GM18868 (cell line): Measurements from ENCODE around the gene STPG3.

Experiments
- ATAC-seq: cut with Tn5 transposase; IDR thresholded peaks from one replicate; pipeline ENCODE4 v1.9.1; 2021; ENCODE audit warnings: mild to moderate bottlenecking, moderate library complexity; ENCODE audit not compliant: unreplicated experiment

STPG3 gene

GRCh38 chr9:137251194-137251461 lies at the start of gene STPG3:
TSS of gene STPG3 (plus strand) at chr9:137251286. CDS start at chr9:137251287, 1 bp downstream.
- no peak for ATAC-seq

DNA sequence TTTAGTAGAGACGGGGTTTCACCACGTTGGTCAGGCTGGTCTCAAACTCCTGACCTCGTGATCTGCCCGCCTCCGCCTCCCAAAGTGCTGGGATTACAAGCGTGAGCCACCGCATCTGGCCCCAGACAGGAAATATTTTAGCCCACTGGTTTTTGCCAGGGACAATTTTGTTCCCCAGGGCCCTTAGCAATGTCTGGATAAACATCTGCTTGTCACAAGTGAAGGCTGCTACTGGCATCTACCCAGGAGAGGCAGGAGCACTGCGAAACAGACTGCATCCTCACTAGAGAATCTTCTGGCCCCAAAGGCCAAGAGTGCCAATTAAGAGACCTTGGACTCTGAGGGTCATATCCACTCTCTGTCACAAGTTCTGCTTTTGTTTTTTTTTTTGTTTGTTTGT lies 48.1 kb upstream of the STPG3 start:
- no peak for ATAC-seq

DNA sequence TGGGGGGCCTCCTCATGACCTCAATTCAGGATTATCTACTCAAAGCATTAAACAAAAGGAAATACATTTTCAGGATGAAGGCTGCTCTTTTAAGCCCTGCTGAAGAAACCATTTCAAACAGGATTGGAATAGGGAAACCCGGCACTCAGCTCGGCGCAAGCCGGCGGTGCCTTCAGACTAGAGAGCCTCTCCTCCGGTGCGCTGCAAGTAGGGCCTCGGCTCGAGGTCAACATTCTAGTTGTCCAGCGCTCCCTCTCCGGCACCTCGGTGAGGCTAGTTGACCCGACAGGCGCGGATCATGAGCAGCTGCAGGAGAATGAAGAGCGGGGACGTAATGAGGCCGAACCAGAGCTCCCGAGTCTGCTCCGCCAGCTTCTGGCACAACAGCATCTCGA lies 46.4 kb upstream of the STPG3 start:
- ATAC-seq: no peak

DNA sequence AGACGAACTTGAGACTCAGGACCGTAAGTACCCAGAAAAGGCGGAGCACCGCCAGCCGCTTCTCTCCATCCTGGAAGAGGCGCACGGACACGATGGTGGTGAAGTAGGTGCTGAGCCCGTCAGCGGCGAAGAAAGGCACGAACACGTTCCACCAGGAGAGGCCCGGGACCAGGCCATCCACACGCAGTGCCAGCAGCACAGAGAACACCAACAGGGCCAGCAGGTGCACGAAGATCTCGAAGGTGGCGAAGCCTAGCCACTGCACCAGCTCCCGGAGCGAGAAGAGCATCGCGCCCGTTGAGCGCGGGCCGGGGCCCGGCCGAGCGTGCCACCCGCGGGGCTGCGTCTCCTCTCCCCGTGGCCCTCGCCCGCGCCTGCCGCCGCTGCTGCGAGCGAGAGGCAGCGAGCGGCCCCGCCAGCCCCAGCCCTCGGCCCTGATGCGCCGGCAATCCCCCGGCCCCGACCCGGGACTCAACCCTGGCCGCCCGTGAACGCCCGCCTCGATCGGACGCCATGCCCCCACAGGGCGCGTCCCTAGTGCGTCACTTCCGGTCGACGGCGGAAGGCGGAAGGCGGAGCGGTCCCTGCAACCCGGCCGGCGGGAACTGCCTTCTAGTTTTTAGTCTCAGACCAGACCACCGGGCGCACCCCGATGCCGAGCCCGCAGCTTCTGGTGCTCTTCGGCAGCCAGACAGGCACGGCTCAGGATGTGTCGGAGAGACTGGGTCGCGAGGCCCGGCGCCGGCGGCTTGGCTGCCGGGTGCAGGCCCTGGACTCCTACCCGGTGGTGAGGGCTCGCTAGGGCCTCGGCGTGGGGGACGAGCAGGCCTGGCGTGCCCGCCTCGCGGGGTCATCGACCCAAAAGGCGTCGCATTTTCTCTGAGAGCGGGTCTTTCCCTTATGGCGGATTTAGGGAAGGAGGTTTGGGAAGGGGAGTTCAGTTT lies 45.7 kb upstream of the STPG3 start, which contains the start of the genes NDOR1 and TMEM203:
NDOR1 (plus strand) TSS at position 575 of the 944 bp plus-strand sequence; CDS start at position 653, 78 bp downstream.
TMEM203 (minus strand) TSS at position 523 of the 944 bp plus-strand sequence; CDS start at position 289, 234 bp downstream.
- ATAC-seq: peak; percentile 43

GRCh38 chr9:137206602-137207001 lies 44.5 kb upstream of the STPG3 start:
- no peak for ATAC-seq

GRCh38 chr9:137211532-137211931 lies 39.6 kb upstream of the STPG3 start:
- no peak for ATAC-seq

DNA sequence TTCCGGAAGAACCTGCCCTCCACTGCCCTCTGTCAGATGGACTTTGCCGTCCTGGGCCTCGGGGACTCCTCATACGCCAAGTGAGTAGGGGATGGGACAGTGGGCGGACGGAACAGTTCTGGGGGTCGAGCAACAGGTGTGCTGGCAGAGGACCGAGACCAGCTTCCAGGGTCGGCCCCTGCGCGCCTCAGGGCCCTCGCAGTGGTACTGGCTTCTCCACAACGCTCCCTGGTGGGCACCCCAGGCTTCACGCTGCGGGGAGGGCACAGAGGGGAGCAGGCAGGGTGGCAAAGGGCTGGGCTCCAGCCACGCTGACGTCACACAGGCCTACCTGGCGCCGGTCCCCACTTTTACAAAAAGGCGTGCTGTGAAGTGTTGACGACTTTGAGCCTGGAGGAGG lies 38.6 kb upstream of the STPG3 start:
- ATAC-seq: no peak

DNA sequence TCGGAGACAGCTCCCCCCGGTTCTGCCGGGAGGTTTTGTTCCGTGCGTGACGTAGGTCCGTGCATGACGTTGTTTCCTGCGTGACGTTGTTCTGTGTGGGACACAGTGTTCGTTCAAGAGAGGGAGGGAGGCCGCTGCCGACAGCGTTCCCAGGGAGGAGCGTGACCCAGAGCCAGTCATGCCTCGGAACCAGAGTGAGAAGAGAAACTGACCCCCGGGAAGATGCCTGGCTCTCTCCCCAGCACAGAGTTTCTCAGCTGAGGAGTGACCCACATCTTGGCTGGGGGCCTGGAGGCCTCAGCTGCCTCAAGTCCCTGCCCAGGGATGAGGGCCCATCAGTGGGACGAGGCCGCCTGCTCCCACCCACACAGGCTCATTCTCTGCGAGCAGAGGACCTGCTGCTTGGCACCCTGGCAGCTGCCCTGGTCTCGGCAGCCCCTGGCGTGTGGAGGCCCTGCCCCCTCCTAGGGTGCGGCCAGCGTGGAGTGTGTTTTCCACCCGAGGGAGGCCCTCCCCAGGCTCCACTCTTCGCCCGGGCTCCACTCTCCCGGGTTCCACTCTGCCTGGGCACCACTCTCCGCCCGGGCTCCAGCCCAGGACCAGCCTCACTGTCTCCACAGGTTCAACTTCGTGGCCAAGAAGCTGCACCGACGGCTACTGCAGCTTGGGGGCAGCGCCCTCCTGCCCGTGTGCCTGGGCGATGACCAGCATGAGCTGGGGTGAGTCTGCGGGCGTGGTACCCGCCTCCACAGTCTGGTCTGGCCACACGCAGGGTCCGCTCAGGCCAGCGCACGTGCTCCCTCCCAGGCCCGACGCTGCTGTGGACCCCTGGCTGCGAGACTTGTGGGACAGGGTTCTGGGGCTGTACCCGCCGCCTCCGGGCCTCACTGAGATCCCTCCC lies 37.7 kb upstream of the STPG3 start:
- no peak for ATAC-seq

GRCh38 chr9:137214620-137215019 lies 36.5 kb upstream of the STPG3 start:
- ATAC-seq: no peak

- no peak for ATAC-seq
Observed at GRCh38 chr9:137215196-137215986, 35.7 kb upstream of the STPG3 start.

DNA sequence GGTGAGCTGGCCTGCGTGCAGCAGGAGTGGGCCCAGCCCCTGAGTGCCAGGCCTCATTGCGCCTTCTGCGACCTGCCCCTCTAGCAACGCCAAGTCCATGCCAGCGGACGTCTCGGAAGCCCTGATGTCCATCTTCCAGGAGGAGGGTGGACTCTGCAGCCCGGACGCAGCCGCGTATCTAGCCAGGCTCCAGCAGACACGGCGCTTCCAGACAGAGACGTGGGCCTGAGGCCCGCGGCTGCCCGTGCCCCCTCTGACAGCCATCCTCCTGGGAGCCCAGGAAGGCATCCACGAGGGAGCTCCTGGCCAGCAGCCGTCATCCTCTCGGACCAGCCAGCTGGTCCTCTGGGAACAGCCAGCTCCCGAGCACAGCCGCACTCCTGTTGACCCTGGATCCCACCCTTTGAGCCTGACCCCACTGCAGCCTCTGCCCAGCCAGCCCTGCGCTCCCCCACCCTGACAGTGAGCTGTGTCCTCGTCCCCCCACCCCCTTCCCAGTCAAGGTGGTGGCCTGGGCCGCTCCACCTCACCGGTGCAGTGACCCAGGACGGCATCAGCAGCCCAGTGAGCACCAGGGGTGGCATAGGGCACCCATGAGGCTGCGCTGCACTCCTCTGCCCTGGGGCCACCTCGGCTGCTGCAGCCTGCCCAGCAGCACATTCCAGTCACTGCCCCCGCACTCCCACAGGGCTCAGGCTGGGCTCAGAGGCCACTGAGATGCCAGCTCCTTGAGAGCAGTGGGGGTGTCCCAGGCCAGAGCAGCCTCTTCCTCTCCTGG lies 34.7 kb upstream of the STPG3 start:
- no peak for ATAC-seq

DNA sequence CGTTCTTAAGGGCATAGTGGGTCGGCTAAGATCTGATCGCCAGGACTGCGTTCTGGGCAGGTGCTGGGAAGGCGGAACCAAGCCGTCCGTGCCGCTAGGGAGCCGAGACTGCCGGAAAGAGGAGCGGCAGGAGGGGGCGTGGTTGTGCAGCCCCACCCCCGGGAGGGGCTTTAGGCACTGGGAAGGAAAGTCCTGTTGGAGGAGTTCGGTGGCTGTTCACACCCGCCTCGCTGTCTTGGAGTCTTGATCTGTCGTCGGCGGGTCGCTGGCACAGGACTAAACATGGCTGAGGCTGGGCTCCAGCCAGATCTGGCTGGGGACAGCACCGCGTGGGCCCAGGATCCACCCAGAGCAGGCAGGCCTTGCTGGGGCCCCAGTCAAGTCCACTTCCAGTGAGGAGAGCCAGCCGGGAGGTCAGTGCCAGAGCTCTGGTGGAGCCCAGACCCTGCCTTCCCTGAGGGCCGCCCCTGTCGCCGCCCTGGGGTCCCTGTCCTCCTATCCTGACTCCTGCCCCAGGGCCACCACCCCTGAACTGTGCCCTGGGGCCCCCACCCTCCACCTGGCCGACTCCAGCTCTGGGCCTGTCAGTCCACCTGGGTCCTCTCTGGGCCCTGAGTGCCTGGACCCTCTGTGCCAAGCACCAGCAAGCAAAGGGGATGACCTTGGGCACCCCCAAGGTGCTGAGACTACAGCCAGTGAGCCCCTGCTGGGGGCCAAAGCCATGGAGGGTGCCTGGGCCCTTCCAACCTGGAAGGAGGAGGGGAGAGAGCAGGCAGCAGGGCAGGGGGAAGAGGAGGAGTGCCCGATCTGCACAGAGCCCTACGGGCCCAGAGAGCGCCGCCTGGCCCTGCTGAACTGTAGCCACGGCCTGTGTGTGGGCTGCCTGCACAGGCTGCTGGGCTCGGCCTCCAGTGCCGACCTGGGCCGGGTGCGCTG lies 33.5 kb upstream of the STPG3 start:
- no peak for ATAC-seq

- no peak for ATAC-seq
Observed at GRCh38 chr9:137218212-137218753, 32.8 kb upstream of the STPG3 start.

GRCh38 chr9:137218754-137219271 lies 32.3 kb upstream of the STPG3 start:
- ATAC-seq: no peak

DNA sequence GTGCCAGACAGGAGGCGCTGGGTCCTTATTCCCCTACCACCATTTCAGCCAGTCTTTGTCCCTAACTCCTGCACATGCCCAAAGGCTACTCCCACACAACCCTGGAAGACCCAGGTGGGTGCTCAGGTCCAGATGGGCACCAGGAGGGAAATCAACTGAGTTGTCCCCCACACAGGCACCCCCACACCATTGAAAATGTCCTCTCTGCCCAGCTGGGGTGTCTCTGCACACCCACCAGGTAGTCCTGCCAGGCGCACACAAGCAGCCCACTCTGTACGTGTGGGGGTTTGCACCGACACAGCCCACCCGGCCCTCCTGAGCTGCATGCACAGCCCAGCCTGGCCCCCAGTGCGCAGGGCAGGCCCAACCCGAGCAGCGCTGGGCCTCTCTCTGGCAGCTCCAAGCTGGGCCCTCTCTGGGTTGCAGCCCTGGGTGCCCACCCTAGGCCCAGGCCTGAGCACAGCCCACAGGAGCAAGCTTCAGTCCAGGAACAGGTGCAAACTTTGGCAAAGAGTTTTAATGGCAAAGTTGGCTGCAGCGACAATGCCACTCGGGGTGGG lies 31.2 kb upstream of the STPG3 start:
- ATAC-seq: no peak

DNA sequence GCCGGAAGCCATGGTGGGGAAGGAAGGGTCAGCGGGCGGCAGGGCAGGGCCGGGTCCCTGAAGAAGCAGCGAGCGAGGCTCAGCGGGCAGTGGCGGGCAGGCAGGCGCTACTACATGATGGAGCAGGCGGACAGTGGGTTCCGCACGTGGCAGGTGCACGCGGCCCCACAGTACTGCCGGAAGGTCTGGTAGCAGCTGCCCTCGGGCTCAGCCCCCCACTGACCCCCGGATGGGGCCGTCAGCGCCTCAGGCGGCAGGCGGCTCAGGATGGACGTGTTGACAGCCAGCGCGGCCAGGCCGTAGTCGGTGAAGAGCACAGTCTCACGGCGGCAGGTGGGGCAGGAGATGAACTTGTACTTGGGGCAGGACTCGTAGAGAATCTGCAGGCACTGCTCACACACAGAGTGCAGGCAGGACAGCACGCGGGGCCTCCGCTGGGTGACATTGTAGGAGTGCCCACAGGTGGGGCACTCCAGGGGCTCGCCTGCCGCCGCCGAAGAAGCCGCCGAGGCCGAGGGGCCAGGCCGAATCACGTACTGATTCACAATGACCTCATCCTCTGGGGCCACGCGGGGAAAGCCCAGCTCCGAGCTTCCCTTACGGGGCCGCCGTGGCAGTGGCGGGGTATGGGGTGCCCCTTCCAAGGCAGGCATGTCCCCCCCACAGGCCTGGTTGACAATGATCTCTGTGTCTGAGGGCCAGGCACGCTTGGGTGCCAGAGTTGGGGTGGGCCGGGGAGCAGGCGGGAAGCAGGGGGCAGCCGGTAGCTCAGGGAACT lies 30.6 kb upstream of the STPG3 start:
- ATAC-seq: no peak

DNA sequence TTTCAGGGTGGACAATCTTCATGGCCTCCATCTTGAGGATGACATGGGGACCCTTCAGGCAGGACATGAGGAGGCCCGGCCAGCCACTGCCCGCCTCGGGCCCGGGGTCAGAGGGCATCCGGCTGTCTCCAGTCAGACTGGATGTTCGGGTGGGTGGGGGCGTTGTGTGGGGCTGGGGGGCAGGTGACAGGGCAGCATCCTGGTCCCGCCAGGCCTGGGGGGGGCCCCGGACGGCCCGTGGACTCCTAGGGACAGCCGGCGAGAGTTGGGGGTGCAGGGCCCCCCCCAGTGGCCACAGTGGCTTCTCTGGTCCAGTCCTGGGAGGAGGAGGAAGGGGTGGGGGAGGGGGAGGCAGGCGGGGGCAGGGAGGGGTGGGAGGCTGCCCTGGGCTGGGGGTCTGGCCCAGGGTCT lies 30.0 kb upstream of the STPG3 start:
- no peak for ATAC-seq
